IPS-NIHi11 (cell line): ENCODE measurements around the gene IFT43.
"Not testable (repeated sequence)": the region's sequence is repeated elsewhere in the genome, so short reads cannot be mapped to it uniquely, and the experiment has no call there.

Experiments used
- DNase-seq: peaks from one replicate; pipeline ENCODE4 v3.0.0; 2012; ENCODE audit warnings: mixed read lengths, low spot score

The IFT43 gene

GRCh38 chr14:75980856-75981255, 4.7 kb upstream of the IFT43 start:
- DNase-seq, result no peak

- peak; percentile 38 for DNase-seq
These were observed 3.9 kb upstream of the IFT43 start, which contains the start of gene TGFB3 for GRCh38 chr14:75981426-75982265. Gene TGFB3, minus strand, starts transcription at chr14:75981995. Its CDS starts 1,102 bp downstream, at chr14:75980893.

GRCh38 chr14:75982266-75983018, 3.1 kb upstream of the IFT43 start:
- DNase-seq, result peak; percentile 78

- DNase-seq, result no peak
These were observed 2.6 kb upstream of the IFT43 start for GRCh38 chr14:75983019-75983358.

GRCh38 chr14:75984674-75985073, 889 bp upstream of the IFT43 start:
- DNase-seq, result no peak

GRCh38 chr14:75986439-75986765, 839 bp downstream of the IFT43 start:
- no peak for DNase-seq

- DNase-seq, result no peak
These were observed 1.8 kb downstream of the IFT43 start for GRCh38 chr14:75987201-75987970.

- DNase-seq, result no peak
These were observed 3.6 kb downstream of the IFT43 start for GRCh38 chr14:75989134-75989533.

GRCh38 chr14:75990297-75990696, 4.7 kb downstream of the IFT43 start:
- no peak for DNase-seq

- no peak for DNase-seq
These were observed 6.2 kb downstream of the IFT43 start for GRCh38 chr14:75991753-75992152.

GRCh38 chr14:75993567-75994041, 8.0 kb downstream of the IFT43 start:
- no peak for DNase-seq

- no peak for DNase-seq
These were observed 9.9 kb downstream of the IFT43 start for GRCh38 chr14:75995372-75996041.

- no peak for DNase-seq
These were observed 10.9 kb downstream of the IFT43 start for GRCh38 chr14:75996488-75996887.

- DNase-seq, result no peak
These were observed 14.1 kb downstream of the IFT43 start for GRCh38 chr14:75999511-76000190.

- no peak for DNase-seq
These were observed 16.8 kb downstream of the IFT43 start for GRCh38 chr14:76002383-76002782.

GRCh38 chr14:76006253-76006652, 20.7 kb downstream of the IFT43 start:
- DNase-seq, result no peak

- DNase-seq, result no peak
These were observed 21.8 kb downstream of the IFT43 start for GRCh38 chr14:76007379-76007778.

GRCh38 chr14:76007852-76008251, 22.3 kb downstream of the IFT43 start:
- no peak for DNase-seq

GRCh38 chr14:76009627-76010026, 24.1 kb downstream of the IFT43 start:
- DNase-seq, result not testable (repeated sequence)

- DNase-seq, result no peak
These were observed 26.4 kb downstream of the IFT43 start for GRCh38 chr14:76011930-76012329.

GRCh38 chr14:76012354-76012753, 26.8 kb downstream of the IFT43 start:
- no peak for DNase-seq
